ENCODE results near the gene C2orf80. TPM values are rescaled to one million over a fixed set of nuclear protein-coding genes. Genes with fewer than 3 reads are reported as not detected.

C2orf80 gene
- total RNA-seq, result under 1 TPM in 1 of 2 donors, not detected in 1; 0.55 TPM
- 1.9 TPM for polyA plus RNA-seq (2013, experiment 1 of 2)
- 1.5 TPM for polyA plus RNA-seq (2013, experiment 2 of 2)
- long read RNA-seq, experiment 1, result 0 reads
- long read RNA-seq, experiment 2, result 0 reads
- long read RNA-seq, experiment 3, partial matches to known transcripts, result 1 of 1 reads
- long read RNA-seq, experiment 3, other reads (novel, unspliced or antisense), result 0 of 1 reads
- long read RNA-seq, experiment 4, result 0 reads

DNA sequence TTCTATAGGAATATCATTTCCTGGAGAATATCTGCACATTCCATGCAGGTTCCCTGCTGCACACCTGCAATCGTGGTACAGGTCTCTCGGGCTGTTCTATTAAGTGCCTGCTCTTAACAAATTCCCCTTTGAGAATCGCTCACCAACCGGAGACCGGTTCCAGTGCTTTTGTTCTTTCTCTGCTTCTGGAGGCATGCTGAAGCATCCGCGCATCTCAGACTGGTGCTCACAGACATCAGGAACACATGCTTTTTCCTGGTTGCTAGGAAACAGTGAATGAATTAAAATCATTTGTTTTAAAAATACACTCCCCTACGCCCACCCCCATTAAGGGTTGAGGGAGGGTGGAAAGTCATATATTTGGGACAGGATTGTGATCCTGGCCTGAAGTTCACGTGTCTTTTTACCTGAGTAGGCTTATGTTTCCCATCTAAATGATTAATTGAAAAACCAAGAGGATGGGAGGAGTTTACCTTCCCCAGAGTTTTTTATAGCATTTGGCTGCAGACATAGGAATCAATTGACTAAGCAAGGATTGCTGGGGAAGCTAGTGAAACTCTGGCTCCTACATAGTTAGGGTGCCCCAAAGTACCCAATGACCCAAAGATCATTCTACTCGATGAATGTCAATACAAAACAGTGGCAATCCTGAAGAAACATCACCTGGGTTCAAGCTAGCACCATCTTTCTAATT is at the start of gene C2orf80:
Gene C2orf80 (minus strand): TSS at position 221 of the 694 bp plus-strand sequence. CDS start 3,044 bp downstream, outside the sequence.
- H3K4me1 Mint-ChIP-seq, result peaks cover 47% of the 10 kb centered on the region
- Histone ChIP-seq H3K9me3 (ENCODE audit: control insufficient read depth, low read length) (no peaks in the 10 kb centered on the region), H3K27me3 (ENCODE audit: control insufficient read depth, insufficient read depth, low read length, poor library complexity, severe bottlenecking) (no peaks in the 10 kb centered on the region), H3K36me3 (ENCODE audit: control insufficient read depth, insufficient read depth, low read length) (no peaks in the 10 kb centered on the region), H3K9ac (ENCODE audit: extremely low read depth, low read length, poor library complexity, severe bottlenecking) (no peak within 1 kb of the TSS), H3K4me1 (ENCODE audit: control insufficient read depth, insufficient read depth, low read length) (peaks cover 11% of the 10 kb centered on the region), H3K4me3 (ENCODE audit: low read length) (no peak within 1 kb of the TSS), H3K27ac (ENCODE audit: low read depth, low read length) (peak within 1 kb of the TSS; percentile 97)
- H3K9me3 Mint-ChIP-seq, result peaks cover 2% of the 10 kb centered on the region
- H3K4me3 Mint-ChIP-seq, result no peak within 1 kb of the TSS
- 68 to 85% methylated on average over 4 to 10 of the region's 10 CpGs for WGBS, 2 experiments (ENCODE audit: insufficient coverage in 1 of 2, insufficient read length in 1 of 2)
- no peaks in the 10 kb centered on the region for H3K27me3 Mint-ChIP-seq (ENCODE audit: insufficient read depth)
- no peak for DNase-seq
- H3K27ac Mint-ChIP-seq, result no peak within 1 kb of the TSS
- TF ChIP-seq CTCF (conservative IDR thresholded peaks at IDR 0.05), result no peak
- no peaks in the 10 kb centered on the region for H3K36me3 Mint-ChIP-seq (ENCODE audit: low read depth)

DNA sequence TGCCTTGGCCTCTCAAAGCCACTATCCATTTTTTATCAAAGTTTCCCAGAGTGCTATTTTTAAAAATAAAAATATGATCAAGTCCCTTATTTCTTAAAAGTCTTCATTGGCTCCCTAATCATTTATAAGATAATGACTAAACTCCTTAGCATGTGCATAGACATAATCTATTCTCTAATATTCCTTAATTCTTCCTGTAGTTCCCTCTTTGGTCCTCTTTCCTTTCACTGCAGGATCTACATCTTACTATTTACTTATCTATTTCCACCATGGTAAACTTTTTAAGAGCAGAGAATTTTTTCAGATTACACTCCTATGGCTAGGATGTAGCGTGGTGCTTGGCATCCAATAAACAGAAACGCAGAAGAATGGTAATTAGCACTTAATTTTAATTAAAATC is 46.0 kb upstream of the C2orf80 start:
- Mint-ChIP-seq H3K4me3 (no peak overlapping the region), H3K27me3 (ENCODE audit: insufficient read depth) (no peaks in the 10 kb centered on the region), H3K36me3 (ENCODE audit: low read depth) (peaks cover 58% of the 10 kb centered on the region), H3K9me3 (peaks cover 23% of the 10 kb centered on the region), H3K27ac (no peak overlapping the region), H3K4me1 (peaks cover 9% of the 10 kb centered on the region)
- peaks cover 33% of the 10 kb centered on the region for H3K9me3 ChIP-seq (ENCODE audit: control insufficient read depth, low read length)
- H3K4me1 ChIP-seq (ENCODE audit: control insufficient read depth, insufficient read depth, low read length), result peaks cover 7% of the 10 kb centered on the region
- 75% methylated on average over 1 of the region's 2 CpGs; no CpG with 5 or more reads in 1 of the 2 experiments for WGBS, 2 experiments (ENCODE audit: insufficient coverage in 1 of 2, insufficient read length in 1 of 2)
- no peaks in the 10 kb centered on the region for H3K27me3 ChIP-seq (ENCODE audit: control insufficient read depth, insufficient read depth, low read length, poor library complexity, severe bottlenecking)
- no peak overlapping the region for H3K9ac ChIP-seq (ENCODE audit: extremely low read depth, low read length, poor library complexity, severe bottlenecking)
- DNase-seq, result no peak
- peaks cover 51% of the 10 kb centered on the region for H3K36me3 ChIP-seq (ENCODE audit: control insufficient read depth, insufficient read depth, low read length)
- H3K27ac ChIP-seq (ENCODE audit: low read depth, low read length), result no peak overlapping the region
- no peak overlapping the region for H3K4me3 ChIP-seq (ENCODE audit: low read length)
- TF ChIP-seq CTCF (conservative IDR thresholded peaks at IDR 0.05), result no peak

DNA sequence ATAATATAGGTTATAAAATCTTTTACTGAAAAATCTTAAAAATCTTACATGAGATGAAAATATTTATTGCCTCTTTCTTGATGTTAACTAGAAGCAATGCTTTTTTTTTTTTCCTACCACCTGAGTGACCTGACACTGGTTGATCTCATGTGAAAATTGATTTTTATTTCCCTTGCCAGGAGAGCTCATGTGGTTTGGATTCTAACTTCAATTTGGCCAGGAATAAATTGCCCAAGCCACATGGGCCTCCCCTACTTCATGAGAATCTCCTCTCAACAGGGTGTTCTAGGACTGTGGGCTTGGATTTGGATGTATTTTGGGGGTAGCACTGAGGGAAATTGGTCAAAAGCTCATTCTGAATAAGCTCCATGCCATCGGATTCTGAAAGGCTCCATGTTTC is 45.0 kb upstream of the C2orf80 start:
- Histone ChIP-seq H3K9ac (ENCODE audit: extremely low read depth, low read length, poor library complexity, severe bottlenecking) (no peak overlapping the region), H3K9me3 (ENCODE audit: control insufficient read depth, low read length) (peaks cover 33% of the 10 kb centered on the region), H3K36me3 (ENCODE audit: control insufficient read depth, insufficient read depth, low read length) (peaks cover 42% of the 10 kb centered on the region), H3K4me3 (ENCODE audit: low read length) (no peak overlapping the region), H3K27ac (ENCODE audit: low read depth, low read length) (no peak overlapping the region), H3K4me1 (ENCODE audit: control insufficient read depth, insufficient read depth, low read length) (peaks cover 4% of the 10 kb centered on the region), H3K27me3 (ENCODE audit: control insufficient read depth, insufficient read depth, low read length, poor library complexity, severe bottlenecking) (no peaks in the 10 kb centered on the region)
- DNase-seq, result no peak
- peak overlapping the region; percentile 28 for H3K27ac Mint-ChIP-seq
- 100% methylated on average over 1 of the region's 1 CpG; no CpG with 5 or more reads in 1 of the 2 experiments for WGBS, 2 experiments (ENCODE audit: insufficient coverage in 1 of 2, insufficient read length in 1 of 2)
- H3K27me3 Mint-ChIP-seq (ENCODE audit: insufficient read depth), result no peaks in the 10 kb centered on the region
- H3K9me3 Mint-ChIP-seq, result peaks cover 30% of the 10 kb centered on the region
- no peak overlapping the region for H3K4me3 Mint-ChIP-seq
- TF ChIP-seq CTCF (conservative IDR thresholded peaks at IDR 0.05), result no peak
- peaks cover 48% of the 10 kb centered on the region for H3K36me3 Mint-ChIP-seq (ENCODE audit: low read depth)
- H3K4me1 Mint-ChIP-seq, result peaks cover 4% of the 10 kb centered on the region
